IPS DF 19.7 (cell line): ENCODE results near the gene RNF182.
"Not testable (repeated sequence)": the region's sequence is repeated elsewhere in the genome, so short reads cannot be mapped to it uniquely, and the experiment has no call there.

ENCODE experiments used
- DNase-seq: peaks from one replicate; pipeline ENCODE4 v3.0.0-alpha.2; 2013; ENCODE audit warnings: low read depth, low spot score

RNF182 gene

GRCh38 chr6:14001329-14002012, 76.7 kb downstream of the RNF182 start:
- no peak for DNase-seq

GRCh38 chr6:14002176-14002947, 77.6 kb downstream of the RNF182 start:
- DNase-seq: no peak

GRCh38 chr6:14004258-14004657, 79.5 kb downstream of the RNF182 start:
- no peak for DNase-seq

GRCh38 chr6:14008809-14009208, 84.1 kb downstream of the RNF182 start:
- DNase-seq: no peak

GRCh38 chr6:14009431-14009830, 84.7 kb downstream of the RNF182 start:
- DNase-seq: no peak

- no peak for DNase-seq
Observed at GRCh38 chr6:14010275-14010674, 85.5 kb downstream of the RNF182 start.

- DNase-seq: no peak
Observed at GRCh38 chr6:14012313-14013030, 87.7 kb downstream of the RNF182 start.

- no peak for DNase-seq
Observed at GRCh38 chr6:14015964-14016363, 91.2 kb downstream of the RNF182 start.

GRCh38 chr6:14016432-14016831, 91.7 kb downstream of the RNF182 start:
- no peak for DNase-seq

GRCh38 chr6:14016935-14017625, 92.3 kb downstream of the RNF182 start:
- no peak for DNase-seq

GRCh38 chr6:14017626-14018475, 93.1 kb downstream of the RNF182 start:
- DNase-seq: no peak

- DNase-seq: not testable (repeated sequence)
Observed at GRCh38 chr6:14018559-14018958, 93.8 kb downstream of the RNF182 start.

GRCh38 chr6:14020551-14020950, 95.8 kb downstream of the RNF182 start:
- DNase-seq: no peak

GRCh38 chr6:14021449-14021848, 96.7 kb downstream of the RNF182 start:
- DNase-seq: no peak

- no peak for DNase-seq
Observed at GRCh38 chr6:14022673-14023072, 97.9 kb downstream of the RNF182 start.

- no peak for DNase-seq
Observed at GRCh38 chr6:14023855-14024254, 99.1 kb downstream of the RNF182 start.

- no peak for DNase-seq
Observed at GRCh38 chr6:14025160-14025559, 100.4 kb downstream of the RNF182 start.

GRCh38 chr6:14026831-14027539, 102.2 kb downstream of the RNF182 start:
- DNase-seq: no peak

- DNase-seq: no peak
Observed at GRCh38 chr6:14028631-14029030, 103.9 kb downstream of the RNF182 start.

GRCh38 chr6:14029605-14030004, 104.9 kb downstream of the RNF182 start:
- DNase-seq: no peak
